HCT116 (cell line): ENCODE results near the gene TACC2. TPM values are rescaled to one million over a fixed set of nuclear protein-coding genes. Genes with fewer than 3 reads are reported as not detected.

Source experiments
- ATAC-seq: fragments of 200-7000 bp; cut with Tn5 transposase; 2 replicates; pipeline ENCODE4 v1.9.1; 2020; ENCODE audit warnings: mild to moderate bottlenecking, moderate library complexity
- BruUV-seq: library from RNA; stranded (reverse); fragments of 400-500 nt; replicated peaks from 2 replicates; lab custom pipeline; 2021; lab: Mats Ljungman, UMichigan
- CTCF ChIA-PET: fragments of 300-600 bp; sonication (Branson Sonifier 250); formaldehyde crosslinking; loops from one replicate; lab custom pipeline; 2021; ENCODE audit warnings: antibody characterized with exemption; lab: Charles Lee
- POLR2A ChIA-PET: fragments of 300-600, 350-600 bp; sonication (Branson Sonifier 250); formaldehyde crosslinking; loops from one replicate; lab custom pipeline; 2021; ENCODE audit warnings: antibody characterized with exemption; lab: Charles Lee
- RAD21 ChIA-PET, 2 experiments: fragments of 300-600 bp; sonication (Branson Sonifier 250); formaldehyde crosslinking; loops; one replicate each; lab custom pipeline; 2023; ENCODE audit warnings: low total read pairs in 2 of 2; ENCODE audit not compliant: uncharacterized antibody in 2 of 2, unreplicated experiment in 2 of 2, low non-redundant PET in 1 of 2; lab: Charles Lee
- DNase-seq: peaks from one replicate; pipeline ENCODE4 v3.0.0-alpha.2; 2010; ENCODE audit warnings: low read depth, low spot score
- H2AFZ ChIP-seq: fragments of 200-600 bp; shearing (Covaris generic), sonication (generic); 2 replicates; pipeline ENCODE4 v1.6.1; 2017; ENCODE audit warnings: low read depth, mixed run types, mixed read lengths, antibody characterized with exemption, low read length; ENCODE audit not compliant: poor library complexity, severe bottlenecking
- H3K27ac ChIP-seq: 2 replicates; pipeline ENCODE4 v1.5.1; 2012; ENCODE audit warnings: low read depth, low read length
- H3K27me3 ChIP-seq: fragments of 200-600 bp; sonication (generic); 2 replicates; pipeline ENCODE4 v1.6.1; 2016; ENCODE audit warnings: mixed run types, low read length, mixed read lengths; ENCODE audit not compliant: insufficient read depth
- H3K36me3 ChIP-seq, 2 experiments: fragments of 200-500 bp in 1 of 2; fragments of 200-600 bp in 1 of 2; sonication (Bioruptor generic) in 1 of 2; sonication (generic) in 1 of 2; 2 replicates each; pipeline versions ENCODE4 v1.5.1 to v1.6.1; 2014 to 2016; ENCODE audit warnings: low read length in 2 of 2, inconsistent platforms in 1 of 2, mixed read lengths in 1 of 2, mixed run types in 1 of 2; ENCODE audit not compliant: insufficient read depth in 2 of 2, control insufficient read depth in 1 of 2
- H3K4me1 ChIP-seq, 2 experiments: fragments of 200-600 bp in 1 of 2; sonication (generic) in 1 of 2; 2 replicates each; pipeline versions ENCODE4 v1.5.1 to v1.6.1; 2012 to 2017; ENCODE audit warnings: low read length in 2 of 2, inconsistent platforms in 1 of 2, mild to moderate bottlenecking in 1 of 2, mixed read lengths in 1 of 2, mixed run types in 1 of 2, moderate library complexity in 1 of 2; ENCODE audit not compliant: insufficient read depth in 2 of 2, control insufficient read depth in 1 of 2
- H3K4me2 ChIP-seq: fragments of 200-600 bp; sonication (generic); 2 replicates; pipeline ENCODE4 v1.6.1; 2017; ENCODE audit warnings: mixed run types, low read length, mixed read lengths
- H3K4me3 ChIP-seq, 2 experiments: fragments of 200-600 bp in 1 of 2; sonication (generic) in 1 of 2; replicated peaks in 1 of 2; 2 replicates each; pipeline ENCODE4 v1.5.1; 2011 to 2016; ENCODE audit warnings: low read length in 2 of 2, control low read depth in 1 of 2, low read depth in 1 of 2, mild to moderate bottlenecking in 1 of 2, mixed read lengths in 1 of 2, mixed run types in 1 of 2
- H3K79me2 ChIP-seq: fragments of 200-600 bp; sonication (generic); 2 replicates; pipeline ENCODE4 v1.6.1; 2017; ENCODE audit warnings: mild to moderate bottlenecking, mixed run types, low read length, moderate library complexity, mixed read lengths; ENCODE audit not compliant: insufficient read depth
- H3K9ac ChIP-seq: fragments of 200-600 bp; sonication (generic); 2 replicates; pipeline ENCODE4 v1.6.1; 2016; ENCODE audit warnings: low read length, mixed read lengths
- H3K9me2 ChIP-seq: fragments of 200-600 bp; sonication (generic), shearing (Covaris generic); 2 replicates; pipeline ENCODE4 v1.6.1; 2017; ENCODE audit warnings: mixed run types, mild to moderate bottlenecking, moderate library complexity; ENCODE audit not compliant: insufficient read depth
- H3K9me3 ChIP-seq, 2 experiments: fragments of 200-500 bp in 1 of 2; fragments of 200-600 bp in 1 of 2; sonication (Bioruptor generic) in 1 of 2; sonication (generic) in 1 of 2; 2 replicates each; pipeline ENCODE4 v1.6.1; 2014 to 2017; ENCODE audit warnings: low read length in 2 of 2, mixed read lengths in 2 of 2, inconsistent platforms in 1 of 2, low read depth in 1 of 2, mild to moderate bottlenecking in 1 of 2, mixed run types in 1 of 2, moderate library complexity in 1 of 2; ENCODE audit not compliant: control insufficient read depth in 1 of 2, insufficient read depth in 1 of 2
- H4K20me1 ChIP-seq: fragments of 200-600 bp; sonication (generic), shearing (Covaris generic); 2 replicates; pipeline ENCODE4 v1.6.1; 2017; ENCODE audit warnings: mixed run types, mild to moderate bottlenecking, moderate library complexity; ENCODE audit not compliant: insufficient read depth
- CEBPB ChIP-seq: IDR thresholded peaks from 2 replicates; pipeline ENCODE4 v1.6.1; 2012; ENCODE audit warnings: low read depth
- EGR1 ChIP-seq: IDR thresholded peaks from 2 replicates; pipeline ENCODE4 v1.6.1; 2012; ENCODE audit warnings: low read depth
- EZH2 ChIP-seq: fragments of 200-600 bp; sonication (generic); IDR thresholded peaks from 2 replicates; pipeline ENCODE4 v1.6.1; 2017; ENCODE audit warnings: antibody characterized with exemption, mixed run types
- EZH2phosphoT487 ChIP-seq: fragments of 200-600 bp; IDR thresholded peaks from 2 replicates; pipeline ENCODE4 v1.6.1; 2018; ENCODE audit warnings: antibody characterized with exemption, borderline replicate concordance
- JUND ChIP-seq: IDR thresholded peaks from 2 replicates; pipeline ENCODE4 v1.6.1; 2012
- POLR2A ChIP-seq: IDR thresholded peaks from 2 replicates; pipeline ENCODE4 v1.7.0; 2011; ENCODE audit warnings: borderline replicate concordance; ENCODE audit not compliant: insufficient read depth, insufficient read length; ENCODE audit errors: extremely low read depth
- RAD21 ChIP-seq: IDR thresholded peaks from 2 replicates; pipeline ENCODE4 v1.6.1; 2012; ENCODE audit warnings: low read depth, mild to moderate bottlenecking
- YY1 ChIP-seq: IDR thresholded peaks from 2 replicates; pipeline ENCODE4 v1.6.1; 2011; ENCODE audit warnings: low read length, low read depth, moderate library complexity, mild to moderate bottlenecking; ENCODE audit not compliant: insufficient replicate concordance; ENCODE audit errors: extremely low read depth
- ZNF274 ChIP-seq: fragments of 200-500 bp; sonication (Bioruptor generic); IDR thresholded peaks from 2 replicates; pipeline ENCODE4 v1.6.1; 2014; ENCODE audit warnings: mild to moderate bottlenecking, low read depth, low read length, inconsistent platforms
- intact Hi-C: fragments of 100-400 bp; cut with micrococcal nuclease; formaldehyde crosslinking; loops from 2 replicates; pipeline ENCODE4 v1.10.0; 2022
- total RNA-seq: library from RNA; stranded (reverse); gene quantifications from one replicate; pipeline ENCODE4 v1.2.1, GENCODE V29; 2021; ENCODE audit not compliant: unreplicated experiment
- TF ChIP-seq, protein P1 (sequence below): IDR thresholded peaks from 2 replicates; pipeline ENCODE4 v1.6.1; 2012
- TF ChIP-seq, protein P2 (sequence below): IDR thresholded peaks from 2 replicates; pipeline ENCODE4 v1.6.1; 2012
- TF ChIP-seq, protein P3 (sequence below): IDR thresholded peaks from 2 replicates; pipeline ENCODE4 v1.6.1; 2012; ENCODE audit warnings: low read depth

The TACC2 gene
- total RNA-seq, 1 experiment from 2014 or later: 38.6 TPM

DNA sequence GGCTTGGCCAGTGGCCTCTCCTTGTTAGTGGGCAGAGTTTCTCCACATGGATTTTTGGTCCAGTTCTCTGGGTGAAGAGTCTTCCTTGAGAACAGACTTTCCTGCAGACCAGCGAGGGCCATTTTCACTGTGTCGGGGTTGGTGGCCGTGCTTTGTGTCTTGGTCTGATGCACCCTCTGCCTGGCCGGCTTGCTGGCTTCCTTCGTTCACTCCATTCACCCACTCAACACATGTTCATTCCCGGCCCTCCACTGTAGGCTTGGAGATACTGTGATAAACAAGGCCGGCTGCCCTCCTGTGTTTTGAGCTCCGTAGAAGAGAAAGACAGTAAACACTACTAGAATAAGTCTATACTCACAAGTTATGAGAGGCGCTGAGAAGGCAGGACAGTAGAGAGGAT lies 205.3 kb downstream of the TACC2 start:
- Histone ChIP-seq H3K4me3 (no peak overlapping the region), H3K79me2 (no peaks in the 10 kb centered on the region), H4K20me1 (no peaks in the 10 kb centered on the region), H3K4me2 (no peak overlapping the region), H2AFZ (no peak overlapping the region), H3K9ac (no peak overlapping the region), H3K27ac (no peak overlapping the region), H3K27me3 (no peaks in the 10 kb centered on the region), H3K9me2 (no peaks in the 10 kb centered on the region), H3K9me3 (no peaks in the 10 kb centered on the region), H3K4me1 (no peaks in the 10 kb centered on the region), H3K36me3 (peaks cover 0 to 4% of the 10 kb centered on the region in 2 experiments; a peak in 1 of 4 replicates)
- ATAC-seq (no peak), DNase-seq (no peak)
- intact Hi-C loops: no loop called here
- BruUV-seq: no TSS peak
- ChIA-PET CTCF (no interaction called here), POLR2A (no interaction called here), RAD21 (no interaction called here)
- no peak for TF ChIP-seq ZNF274
- TF ChIP-seq, protein P1, sequence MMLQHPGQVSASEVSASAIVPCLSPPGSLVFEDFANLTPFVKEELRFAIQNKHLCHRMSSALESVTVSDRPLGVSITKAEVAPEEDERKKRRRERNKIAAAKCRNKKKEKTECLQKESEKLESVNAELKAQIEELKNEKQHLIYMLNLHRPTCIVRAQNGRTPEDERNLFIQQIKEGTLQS: no peak
- no peak for TF ChIP-seq YY1
- TF ChIP-seq EZH2: no peak
- TF ChIP-seq, protein P2, sequence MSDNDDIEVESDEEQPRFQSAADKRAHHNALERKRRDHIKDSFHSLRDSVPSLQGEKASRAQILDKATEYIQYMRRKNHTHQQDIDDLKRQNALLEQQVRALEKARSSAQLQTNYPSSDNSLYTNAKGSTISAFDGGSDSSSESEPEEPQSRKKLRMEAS: no peak
- TF ChIP-seq POLR2A: no peak
- no peak for TF ChIP-seq EGR1
- no peak for TF ChIP-seq CEBPB
- no peak for TF ChIP-seq JUND
- no peak for TF ChIP-seq RAD21

DNA sequence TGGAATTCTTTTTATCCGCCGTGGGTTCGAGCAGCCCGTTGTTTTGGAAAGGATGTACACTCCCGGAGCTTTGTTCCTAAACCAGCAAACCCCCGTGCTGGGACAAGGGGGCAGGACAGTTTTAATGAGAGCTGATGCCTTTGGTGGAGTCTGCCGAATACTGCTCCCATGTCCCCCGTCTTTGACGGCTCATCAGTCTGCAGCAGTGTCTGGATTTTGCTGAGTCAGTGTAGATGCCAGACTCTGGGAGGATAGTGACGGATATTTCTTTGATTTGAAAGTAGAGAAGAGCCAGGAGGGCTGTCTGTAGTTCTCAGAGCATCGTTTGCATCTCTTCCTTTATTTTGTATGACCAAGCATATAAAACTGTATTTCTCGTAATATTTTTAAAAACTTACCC lies 207.3 kb downstream of the TACC2 start:
- no TSS peak for BruUV-seq
- POLR2A ChIA-PET: interaction anchor here (0.6 kb wide), 1 partner anchor 26 kb away, joined by 3 read pairs; no protein-coding TSS in a partner anchor

More for the DNA sequence above, 207.3 kb downstream of the TACC2 start:
- Histone ChIP-seq H3K9me3 (no peaks in the 10 kb centered on the region), H3K4me2 (no peak overlapping the region), H3K9me2 (no peaks in the 10 kb centered on the region), H3K27ac (no peak overlapping the region), H3K9ac (no peak overlapping the region), H3K4me3 (no peak overlapping the region), H3K79me2 (no peaks in the 10 kb centered on the region), H4K20me1 (no peaks in the 10 kb centered on the region), H2AFZ (no peak overlapping the region), H3K27me3 (no peaks in the 10 kb centered on the region), H3K4me1 (no peaks in the 10 kb centered on the region), H3K36me3 (peaks cover 0 to 4% of the 10 kb centered on the region in 2 experiments; a peak in 1 of 4 replicates)
- TF ChIP-seq CEBPB (no peak), EZH2phosphoT487 (no peak)
- TF ChIP-seq, protein P3, sequence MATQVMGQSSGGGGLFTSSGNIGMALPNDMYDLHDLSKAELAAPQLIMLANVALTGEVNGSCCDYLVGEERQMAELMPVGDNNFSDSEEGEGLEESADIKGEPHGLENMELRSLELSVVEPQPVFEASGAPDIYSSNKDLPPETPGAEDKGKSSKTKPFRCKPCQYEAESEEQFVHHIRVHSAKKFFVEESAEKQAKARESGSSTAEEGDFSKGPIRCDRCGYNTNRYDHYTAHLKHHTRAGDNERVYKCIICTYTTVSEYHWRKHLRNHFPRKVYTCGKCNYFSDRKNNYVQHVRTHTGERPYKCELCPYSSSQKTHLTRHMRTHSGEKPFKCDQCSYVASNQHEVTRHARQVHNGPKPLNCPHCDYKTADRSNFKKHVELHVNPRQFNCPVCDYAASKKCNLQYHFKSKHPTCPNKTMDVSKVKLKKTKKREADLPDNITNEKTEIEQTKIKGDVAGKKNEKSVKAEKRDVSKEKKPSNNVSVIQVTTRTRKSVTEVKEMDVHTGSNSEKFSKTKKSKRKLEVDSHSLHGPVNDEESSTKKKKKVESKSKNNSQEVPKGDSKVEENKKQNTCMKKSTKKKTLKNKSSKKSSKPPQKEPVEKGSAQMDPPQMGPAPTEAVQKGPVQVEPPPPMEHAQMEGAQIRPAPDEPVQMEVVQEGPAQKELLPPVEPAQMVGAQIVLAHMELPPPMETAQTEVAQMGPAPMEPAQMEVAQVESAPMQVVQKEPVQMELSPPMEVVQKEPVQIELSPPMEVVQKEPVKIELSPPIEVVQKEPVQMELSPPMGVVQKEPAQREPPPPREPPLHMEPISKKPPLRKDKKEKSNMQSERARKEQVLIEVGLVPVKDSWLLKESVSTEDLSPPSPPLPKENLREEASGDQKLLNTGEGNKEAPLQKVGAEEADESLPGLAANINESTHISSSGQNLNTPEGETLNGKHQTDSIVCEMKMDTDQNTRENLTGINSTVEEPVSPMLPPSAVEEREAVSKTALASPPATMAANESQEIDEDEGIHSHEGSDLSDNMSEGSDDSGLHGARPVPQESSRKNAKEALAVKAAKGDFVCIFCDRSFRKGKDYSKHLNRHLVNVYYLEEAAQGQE: no peak
- intact Hi-C loops: no loop called here
- DNase-seq: no peak
- ATAC-seq: no peak
- ChIA-PET RAD21 (no interaction called here), CTCF (no interaction called here)
